Glomerular endothelial cell (primary cell): ENCODE results near the gene LRRK1. TPM values are rescaled to one million over a fixed set of nuclear protein-coding genes. Genes with fewer than 3 reads are reported as not detected.

ENCODE experiments used
- DNase-seq: peaks from one replicate; pipeline ENCODE4 v3.0.0-alpha.2; 2011; ENCODE audit warnings: low read depth, low spot score; ENCODE audit errors: extremely low read depth
- total RNA-seq: library from RNA; depleted of rRNA; stranded (reverse); fragments of >200 nt; gene quantifications from 2 replicates; pipeline ENCODE4 v1.2.3, GENCODE V29; 2015

The LRRK1 gene
- total RNA-seq, 1 donor from 2014 or later, result 14.7 TPM

DNA sequence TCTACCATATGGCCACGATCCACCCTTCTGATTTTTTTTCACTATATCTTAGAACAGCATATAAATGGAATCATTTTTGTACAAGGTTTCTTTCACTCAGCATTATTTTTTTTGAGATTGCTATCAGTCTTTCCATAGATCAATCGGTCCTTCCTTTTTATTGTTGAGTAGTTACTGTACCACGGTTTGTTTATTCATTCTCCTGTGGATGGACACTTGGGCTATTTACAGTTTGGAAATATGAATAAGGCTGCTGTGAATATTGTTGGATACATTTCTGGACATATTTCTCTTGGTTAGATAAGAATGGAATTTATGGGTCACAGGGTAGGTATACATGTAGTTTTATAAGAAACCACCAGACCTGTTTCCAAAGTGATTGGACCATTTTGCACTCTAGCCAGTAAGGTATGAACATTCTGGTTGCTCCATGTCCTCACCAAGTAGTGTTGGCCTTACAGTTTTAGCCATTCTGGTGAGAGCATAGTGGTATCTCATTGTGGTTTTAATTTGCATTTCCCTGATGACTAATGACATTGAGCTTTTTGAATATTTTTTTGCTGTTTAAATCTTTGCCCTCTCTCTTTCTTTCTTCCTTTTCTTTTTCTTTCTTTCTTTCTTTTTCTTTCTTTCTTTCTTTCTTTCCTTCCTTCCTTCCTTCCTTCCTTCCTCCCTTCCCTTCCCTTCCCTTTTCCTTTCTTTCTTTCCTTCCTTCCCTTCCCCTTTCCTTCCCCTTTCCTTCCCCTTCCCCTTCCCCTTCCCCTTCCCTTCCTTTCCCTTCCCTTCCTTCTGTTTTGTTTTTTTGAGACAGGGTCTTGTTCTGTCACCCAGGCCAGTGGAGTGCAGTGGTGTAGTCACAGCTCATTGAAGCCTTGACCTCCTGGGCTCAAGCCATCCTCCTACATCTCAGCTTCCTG, 49.2 kb downstream of the LRRK1 start:
- DNase-seq, result no peak

DNA sequence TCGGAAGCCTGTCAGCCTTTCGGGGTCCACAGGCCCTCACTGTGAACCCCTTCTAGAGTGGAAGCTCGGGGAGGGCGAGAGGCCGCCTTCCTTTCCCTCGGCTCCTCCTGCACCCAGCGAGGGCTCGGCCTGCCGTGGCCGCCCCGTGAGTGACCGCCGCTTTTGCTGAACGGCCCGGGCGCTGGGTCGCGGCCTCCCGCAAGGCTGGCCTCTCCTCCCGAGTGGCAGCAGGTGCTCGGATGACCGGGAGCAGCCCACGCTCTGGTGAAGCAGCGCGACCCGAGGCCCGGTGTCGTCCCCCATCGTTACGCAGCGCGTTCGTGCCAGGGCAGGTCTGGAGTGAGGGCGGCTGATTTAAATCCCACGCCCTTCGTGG, 53.8 kb downstream of the LRRK1 start:
- no peak for DNase-seq

GRCh38 chr15:100973351-100974111, 54.4 kb downstream of the LRRK1 start:
- no peak for DNase-seq

DNA sequence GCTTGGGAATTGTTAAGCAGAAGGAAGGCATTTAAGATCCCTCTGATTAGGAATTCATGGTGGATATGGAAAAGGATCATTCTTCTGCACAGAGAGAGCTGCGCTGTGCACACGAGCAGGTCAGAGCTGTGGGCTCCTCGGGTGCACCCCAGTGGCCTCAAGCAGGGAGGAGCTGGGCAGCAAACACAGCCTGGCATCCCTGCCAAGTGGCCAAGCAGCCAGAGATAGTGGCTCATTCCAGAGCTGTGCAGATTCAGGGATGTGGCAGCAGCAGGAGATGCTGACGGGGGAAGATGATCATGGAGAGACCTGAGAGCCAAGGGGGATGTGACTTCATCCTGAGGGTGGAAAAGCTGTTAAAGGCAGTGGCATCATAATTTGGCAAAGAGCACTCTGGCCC, 55.9 kb downstream of the LRRK1 start:
- DNase-seq, result no peak

- DNase-seq, result no peak
These were observed 61.4 kb downstream of the LRRK1 start for GRCh38 chr15:100980410-100981046.

DNA sequence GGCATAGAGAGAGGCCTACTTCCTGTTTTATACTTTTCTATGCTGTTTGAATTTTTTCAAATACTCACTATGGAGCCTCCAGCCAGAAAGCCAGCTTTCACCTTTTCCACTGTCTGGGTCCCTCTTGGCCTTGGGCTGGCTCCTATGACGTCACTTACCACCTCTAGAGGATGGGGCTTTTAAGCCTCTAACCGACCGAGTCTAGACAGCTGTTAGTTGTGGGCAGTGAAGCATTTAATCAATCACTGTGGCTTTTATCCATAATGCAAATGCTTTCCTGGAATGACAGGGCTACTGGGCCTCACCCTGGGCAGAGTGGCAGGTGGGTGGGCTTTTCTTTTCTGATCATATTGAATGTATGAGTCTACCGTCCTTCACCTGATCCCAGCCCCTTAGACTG, 61.9 kb downstream of the LRRK1 start:
- no peak for DNase-seq

DNA sequence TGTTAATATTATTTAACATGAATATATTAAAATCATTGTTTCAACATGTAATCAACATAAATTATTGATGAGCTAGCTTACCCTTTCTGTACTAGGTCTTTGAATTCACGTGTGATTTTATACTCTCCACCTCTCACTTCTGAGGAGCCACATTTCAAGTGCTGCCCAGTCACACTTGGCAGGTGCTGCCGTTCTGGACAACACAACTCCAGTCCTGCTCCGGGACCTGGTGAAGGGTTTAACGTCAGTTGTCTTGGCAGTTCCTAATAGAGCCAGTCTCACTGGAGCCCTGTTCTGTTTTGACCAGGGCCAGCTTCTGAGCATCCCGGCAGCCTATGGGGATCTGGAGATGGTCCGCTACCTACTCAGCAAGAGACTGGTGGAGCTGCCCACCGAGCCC, 64.1 kb downstream of the LRRK1 start:
- DNase-seq, result no peak

GRCh38 chr15:100985401-100985800, 66.2 kb downstream of the LRRK1 start:
- no peak for DNase-seq

DNA sequence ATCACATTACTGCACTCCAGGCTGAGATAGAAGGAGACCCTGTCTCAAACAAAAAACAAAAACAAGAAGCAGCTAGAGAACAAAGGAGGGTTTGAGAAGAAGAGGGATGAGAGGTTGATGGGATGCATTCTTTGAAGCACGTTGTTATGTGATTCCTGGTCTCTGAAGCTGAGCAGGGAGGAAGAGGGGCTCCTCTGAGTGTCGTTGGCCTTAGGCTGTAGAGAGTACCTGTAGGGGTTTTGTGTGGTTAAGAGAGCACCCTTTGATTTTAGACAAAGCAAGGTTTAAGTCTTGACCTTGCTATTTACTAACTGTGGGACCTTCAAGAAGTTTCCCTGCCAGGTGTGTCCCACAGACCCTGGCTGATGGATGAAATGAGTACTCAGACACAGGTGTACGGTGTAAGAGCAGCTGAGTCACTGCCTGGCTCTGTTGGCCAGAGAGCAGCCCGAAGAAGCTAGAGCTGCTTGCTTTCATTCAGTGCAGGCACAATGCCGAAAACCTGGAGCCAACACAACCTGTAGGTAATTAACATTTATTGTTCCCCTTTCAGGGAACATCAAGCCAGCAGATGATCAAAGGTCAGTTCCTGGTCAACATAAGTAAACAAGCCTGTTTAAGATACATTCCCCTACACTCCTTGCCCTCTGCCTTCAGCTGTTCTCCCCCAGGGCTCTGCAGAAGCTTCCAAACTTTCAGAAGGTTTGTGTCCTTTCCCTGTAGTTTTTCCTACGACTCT, 67.2 kb downstream of the LRRK1 start:
- DNase-seq, result no peak

DNA sequence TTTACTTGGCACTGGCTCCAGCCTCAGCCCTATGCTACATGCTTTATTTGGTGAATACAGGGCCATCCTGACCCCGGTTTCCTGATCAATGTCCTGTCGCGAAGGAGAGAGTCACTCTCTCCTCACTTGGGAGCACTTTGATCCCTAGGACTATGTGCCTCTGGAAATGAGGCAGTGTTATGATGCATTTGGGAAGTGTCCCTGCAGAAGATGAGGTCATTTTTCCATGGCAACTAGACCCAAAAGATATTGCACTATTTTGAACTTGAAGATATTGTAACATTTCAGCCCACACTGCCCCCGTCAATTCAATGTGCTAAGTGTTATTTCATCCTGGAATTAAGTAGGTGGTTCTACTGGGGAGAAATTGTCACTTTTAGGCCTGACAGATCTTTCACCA, 68.0 kb downstream of the LRRK1 start:
- no peak for DNase-seq

- no peak for DNase-seq
These were observed 69.1 kb downstream of the LRRK1 start for GRCh38 chr15:100988297-100988696.

- DNase-seq, result no peak
These were observed 69.7 kb downstream of the LRRK1 start for GRCh38 chr15:100988857-100989256.

DNA sequence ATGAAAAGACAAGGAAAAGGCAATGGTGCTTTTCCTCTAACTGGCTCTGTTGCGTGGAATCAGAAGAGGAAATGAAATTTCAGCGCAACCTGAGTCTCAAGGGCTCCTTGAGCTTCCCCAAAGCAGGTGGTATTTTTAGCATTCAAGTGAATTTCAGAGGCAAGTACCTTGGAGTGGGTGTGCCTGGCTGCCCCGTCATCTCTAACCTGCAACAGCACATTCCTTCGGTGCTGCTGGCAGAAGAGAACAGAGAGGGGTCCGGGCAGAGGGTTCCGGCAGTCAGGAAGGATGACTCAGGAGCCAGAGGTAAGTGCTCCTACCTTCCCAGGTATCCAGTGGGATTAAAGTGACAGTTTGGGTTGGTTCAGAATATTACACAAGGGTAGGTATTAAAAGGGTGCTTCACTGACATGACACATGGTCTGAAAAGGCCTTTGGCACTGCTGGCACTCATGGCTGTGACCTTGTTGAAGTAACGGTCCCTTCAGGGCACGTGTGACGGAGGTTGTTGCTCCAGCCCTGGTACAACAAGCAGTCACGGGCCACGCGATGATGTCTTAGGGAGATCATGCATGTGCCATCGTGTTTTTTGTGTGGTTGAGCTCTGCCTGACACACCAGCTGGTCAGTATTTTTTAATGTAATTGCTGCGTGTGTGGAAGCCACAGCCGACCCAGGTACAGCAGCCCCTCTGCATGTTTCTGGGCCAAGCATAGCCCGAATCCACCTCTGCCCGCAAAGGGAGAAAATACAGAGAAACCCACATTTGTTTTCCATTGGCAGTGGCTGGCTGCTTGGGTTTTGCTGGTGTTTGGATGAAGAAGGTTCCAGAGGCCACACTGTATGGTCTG, 75.7 kb downstream of the LRRK1 start:
- no peak for DNase-seq

- DNase-seq, result no peak
These were observed 76.6 kb downstream of the LRRK1 start for GRCh38 chr15:100995471-100996430.

- DNase-seq, result no peak
These were observed 78.3 kb downstream of the LRRK1 start for GRCh38 chr15:100997442-100997841.

DNA sequence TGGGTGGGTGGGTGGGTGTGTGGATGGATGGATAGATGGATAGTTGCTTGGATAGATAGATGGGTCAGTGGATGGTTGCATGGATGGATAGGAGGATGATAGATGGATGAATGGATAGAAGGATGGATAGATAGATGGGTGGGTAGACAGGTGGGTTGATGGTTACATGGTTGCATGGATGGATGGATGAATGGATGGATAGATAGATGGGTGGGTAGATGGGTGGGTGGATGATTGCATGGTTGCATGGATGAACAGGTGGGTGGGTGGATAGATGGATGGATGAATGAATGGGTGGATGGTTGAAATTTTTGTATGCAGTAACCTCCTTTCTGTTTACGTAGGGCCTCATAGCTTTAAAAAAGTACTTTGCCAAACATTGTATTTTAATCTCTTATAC, 79.5 kb downstream of the LRRK1 start:
- DNase-seq, result no peak

DNA sequence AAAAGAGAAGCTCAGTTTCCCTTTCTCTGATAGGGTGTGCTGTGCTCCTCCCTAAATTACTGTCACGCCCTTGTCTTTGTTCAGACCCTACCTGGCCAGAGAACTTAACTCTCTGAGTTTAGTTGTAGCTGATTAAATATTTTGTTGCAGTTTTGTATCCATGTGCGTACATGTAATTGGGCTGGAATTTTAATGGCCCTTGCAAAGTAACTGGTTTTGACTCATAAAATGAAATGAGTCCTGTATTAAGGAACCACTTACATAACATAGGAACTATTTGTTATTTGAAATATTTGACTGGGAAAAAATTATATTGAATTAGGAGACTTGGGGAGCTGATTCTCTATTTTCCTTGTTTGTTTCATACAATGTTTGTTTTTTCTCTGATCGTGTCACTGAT, 80.2 kb downstream of the LRRK1 start:
- no peak for DNase-seq

- no peak for DNase-seq
These were observed 81.1 kb downstream of the LRRK1 start for GRCh38 chr15:101000271-101000681.

- no peak for DNase-seq
These were observed 81.9 kb downstream of the LRRK1 start for GRCh38 chr15:101001056-101001455.
